Tibial nerve (tissue), 4 donors: Measurements from ENCODE around the gene NEURL2.

ENCODE experiments used
- CTCF ChIP-seq, 5 experiments: fragments of 200-600 bp in 3 of 5; fragments of 450-650 bp in 2 of 5; sonication (generic) in 3 of 5; IDR thresholded peaks; one replicate each; pipeline ENCODE4 v1.5.1; 2016 to 2019; ENCODE audit warnings: antibody characterized with exemption in 5 of 5, mild to moderate bottlenecking in 3 of 5, moderate library complexity in 2 of 5
- EP300 ChIP-seq, 2 donors: sonication (generic); formaldehyde crosslinking; IDR thresholded peaks; one replicate each; pipeline ENCODE4 v1.6.1; 2017; ENCODE audit warnings: antibody characterized with exemption in 2 of 2, mild to moderate bottlenecking in 1 of 2
- POLR2A ChIP-seq, 2 donors: fragments of 450-650 bp; IDR thresholded peaks; one replicate each; pipeline ENCODE4 v1.6.1; 2017; ENCODE audit warnings: antibody characterized with exemption in 2 of 2, mild to moderate bottlenecking in 2 of 2, moderate library complexity in 2 of 2

- TF ChIP-seq POLR2A (IDR thresholded peaks at IDR 0.05) (no peak), CTCF (IDR thresholded peaks at IDR 0.05) (no peak), EP300 (IDR thresholded peaks at IDR 0.05) (no peak)
These were observed 42.6 kb downstream of the NEURL2 start for GRCh38 chr20:45848421-45848820.
